ENCODE data around the gene FAM181A. TPM values are rescaled to one million over a fixed set of nuclear protein-coding genes. Genes with fewer than 3 reads are reported as not detected.

Gene FAM181A
- total RNA-seq, 2 donors from 2014 or later, result not detected

DNA sequence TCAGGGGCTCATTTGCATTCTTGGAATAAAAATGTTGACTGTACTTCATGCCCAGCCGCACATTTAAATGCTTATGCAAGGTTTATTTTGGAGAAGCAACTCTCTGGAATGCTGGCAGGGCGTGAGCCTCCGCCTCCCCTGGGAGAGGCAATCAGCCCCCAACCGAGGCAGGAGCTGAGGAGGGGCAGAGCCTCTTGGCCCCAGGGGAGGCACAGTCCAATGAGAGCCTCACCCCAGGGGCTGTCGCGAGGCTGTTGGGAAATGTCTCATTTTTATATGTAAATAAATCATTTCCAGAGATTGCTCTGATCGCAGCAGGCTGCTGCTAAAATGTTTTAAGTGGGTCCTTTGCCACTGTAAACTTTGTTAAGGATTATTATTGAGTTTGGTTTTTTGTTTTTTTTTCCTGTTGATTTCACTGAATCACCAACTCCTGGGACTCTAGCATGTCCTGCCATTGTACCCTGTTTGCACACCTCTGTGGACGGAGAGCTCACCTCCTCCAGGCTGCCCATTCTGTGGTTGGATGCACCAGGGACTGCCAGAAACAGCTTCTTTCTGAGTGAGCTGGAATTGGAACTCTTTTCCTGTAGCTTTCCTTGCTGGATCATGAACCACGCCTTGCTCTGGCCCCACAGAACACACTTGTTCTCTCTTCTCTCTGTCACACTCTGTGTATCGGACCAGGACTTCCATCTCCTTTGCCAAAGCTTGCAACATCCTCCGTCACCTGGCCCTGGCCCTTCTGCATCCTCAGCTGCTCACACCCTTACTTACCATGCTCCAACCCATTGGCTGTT is 46.9 kb upstream of the FAM181A start:
- peak overlapping the region; percentile 64 for H3K4me3 ChIP-seq
- no peaks in the 10 kb centered on the region for H3K9me3 ChIP-seq
- no peaks in the 10 kb centered on the region for H3K27me3 ChIP-seq (replicated peaks; ENCODE audit: insufficient read depth)
- H3K27ac ChIP-seq, result no peak overlapping the region
- DNase-seq (ENCODE audit: low spot score) (no peak), ATAC-seq (ENCODE audit: insufficient number of reproducible peaks, low FRiP score, low read depth) (no peak)
- TF ChIP-seq, protein P1, sequence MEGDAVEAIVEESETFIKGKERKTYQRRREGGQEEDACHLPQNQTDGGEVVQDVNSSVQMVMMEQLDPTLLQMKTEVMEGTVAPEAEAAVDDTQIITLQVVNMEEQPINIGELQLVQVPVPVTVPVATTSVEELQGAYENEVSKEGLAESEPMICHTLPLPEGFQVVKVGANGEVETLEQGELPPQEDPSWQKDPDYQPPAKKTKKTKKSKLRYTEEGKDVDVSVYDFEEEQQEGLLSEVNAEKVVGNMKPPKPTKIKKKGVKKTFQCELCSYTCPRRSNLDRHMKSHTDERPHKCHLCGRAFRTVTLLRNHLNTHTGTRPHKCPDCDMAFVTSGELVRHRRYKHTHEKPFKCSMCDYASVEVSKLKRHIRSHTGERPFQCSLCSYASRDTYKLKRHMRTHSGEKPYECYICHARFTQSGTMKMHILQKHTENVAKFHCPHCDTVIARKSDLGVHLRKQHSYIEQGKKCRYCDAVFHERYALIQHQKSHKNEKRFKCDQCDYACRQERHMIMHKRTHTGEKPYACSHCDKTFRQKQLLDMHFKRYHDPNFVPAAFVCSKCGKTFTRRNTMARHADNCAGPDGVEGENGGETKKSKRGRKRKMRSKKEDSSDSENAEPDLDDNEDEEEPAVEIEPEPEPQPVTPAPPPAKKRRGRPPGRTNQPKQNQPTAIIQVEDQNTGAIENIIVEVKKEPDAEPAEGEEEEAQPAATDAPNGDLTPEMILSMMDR (IDR thresholded peaks at IDR 0.05), result no peak
- peaks cover 0 to 14% of the 10 kb centered on the region in 2 donors for H3K4me1 ChIP-seq (ENCODE audit: control insufficient read depth in 1 of 2, low read depth in 2 of 2)
- H3K36me3 ChIP-seq, result no peaks in the 10 kb centered on the region

DNA sequence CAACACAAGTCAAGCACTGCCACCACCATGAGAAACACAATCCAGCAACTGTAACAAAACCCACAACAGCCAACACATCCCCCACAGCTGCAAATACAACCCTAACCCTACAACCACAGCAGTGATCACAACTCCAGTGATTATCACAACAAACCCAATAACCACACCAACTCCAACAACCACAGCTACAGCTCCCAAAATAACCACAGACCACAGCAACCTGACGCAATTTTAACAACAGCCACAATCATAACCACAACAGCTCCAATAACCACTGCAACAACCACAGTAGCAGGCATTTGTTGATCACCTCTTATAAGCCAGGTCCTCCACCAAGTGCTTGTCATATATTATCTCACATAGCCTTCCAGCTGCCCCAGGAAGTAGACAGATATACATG is 42.2 kb upstream of the FAM181A start:
- Histone ChIP-seq H3K9me3 (peaks cover 6% of the 10 kb centered on the region), H3K4me3 (no peak overlapping the region), H3K4me1 (ENCODE audit: control insufficient read depth in 1 of 2, low read depth in 2 of 2) (peaks cover 0 to 8% of the 10 kb centered on the region in 2 donors), H3K27me3 (replicated peaks; ENCODE audit: insufficient read depth) (no peaks in the 10 kb centered on the region), H3K27ac (no peak overlapping the region), H3K36me3 (no peaks in the 10 kb centered on the region)
- TF ChIP-seq, protein P1 (IDR thresholded peaks at IDR 0.05), result no peak
- DNase-seq (ENCODE audit: low spot score), result no peak
- ATAC-seq (ENCODE audit: insufficient number of reproducible peaks, low FRiP score, low read depth), result no peak

DNA sequence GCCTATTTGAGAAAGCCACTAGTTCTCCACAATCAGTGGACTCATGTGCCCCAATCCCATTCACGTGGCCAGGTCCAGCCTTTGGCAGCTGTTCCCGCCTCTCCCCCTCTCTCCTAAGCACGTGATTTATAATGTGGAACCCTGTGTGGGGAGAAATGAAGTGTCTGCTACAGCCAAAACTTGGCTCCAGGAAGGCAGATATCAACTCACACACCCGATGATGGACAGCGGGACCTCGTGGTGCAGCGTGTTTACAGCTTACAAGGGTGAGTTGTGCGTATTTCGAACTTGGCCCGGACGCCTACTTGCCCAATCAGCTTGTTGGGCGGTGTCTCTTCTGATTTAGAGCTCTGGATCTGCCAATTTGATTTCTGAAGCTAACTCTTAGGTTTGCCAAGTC is 38.1 kb upstream of the FAM181A start:
- DNase-seq (ENCODE audit: low spot score), result no peak
- peaks cover 0 to 14% of the 10 kb centered on the region in 2 donors for H3K4me1 ChIP-seq (ENCODE audit: control insufficient read depth in 1 of 2, low read depth in 2 of 2)
- H3K9me3 ChIP-seq, result peaks cover 6% of the 10 kb centered on the region
- no peak overlapping the region for H3K27ac ChIP-seq
- H3K36me3 ChIP-seq, result no peaks in the 10 kb centered on the region
- TF ChIP-seq, protein P1 (IDR thresholded peaks at IDR 0.05), result no peak
- ATAC-seq (ENCODE audit: insufficient number of reproducible peaks, low FRiP score, low read depth), result no peak
- H3K27me3 ChIP-seq (replicated peaks; ENCODE audit: insufficient read depth), result no peaks in the 10 kb centered on the region
- H3K4me3 ChIP-seq, result no peak overlapping the region

DNA sequence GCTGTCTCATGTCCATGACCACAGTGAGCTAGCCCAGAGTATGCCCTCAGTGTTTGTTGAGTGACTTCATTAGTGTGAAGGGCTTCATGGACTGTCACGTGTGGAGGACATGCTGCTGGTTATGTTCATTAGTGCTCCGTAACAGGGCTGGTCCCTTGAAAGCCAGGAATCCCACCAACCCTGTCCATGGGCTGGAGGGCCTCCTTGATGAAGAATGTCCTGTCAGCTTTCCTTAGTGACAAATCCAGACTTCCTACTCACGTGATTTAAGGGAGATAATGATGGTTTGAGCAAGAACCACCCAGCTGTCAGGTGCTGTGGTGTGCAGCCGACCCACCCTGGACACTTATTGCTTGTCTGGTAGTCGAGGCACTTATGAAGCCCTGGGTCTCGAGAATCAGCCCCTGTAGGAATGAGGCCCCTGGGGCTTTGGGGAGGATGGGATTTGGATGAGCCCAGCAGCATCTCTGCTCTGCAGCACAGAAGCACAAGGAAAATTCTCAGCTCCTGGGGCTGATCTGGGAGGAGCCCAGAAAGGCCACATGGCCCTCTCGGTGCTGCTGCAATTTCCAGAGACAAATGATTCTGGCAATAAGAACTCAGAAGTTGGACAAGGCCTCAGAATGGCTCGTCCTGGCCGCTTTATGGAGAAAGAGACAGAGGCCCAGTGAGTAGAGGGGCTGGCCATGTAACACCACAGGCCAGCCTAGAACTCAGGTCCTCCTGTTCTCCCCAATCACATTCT is 37.2 kb upstream of the FAM181A start:
- Histone ChIP-seq H3K4me3 (no peak overlapping the region), H3K4me1 (ENCODE audit: control insufficient read depth in 1 of 2, low read depth in 2 of 2) (peaks cover 0 to 17% of the 10 kb centered on the region in 2 donors), H3K27me3 (replicated peaks; ENCODE audit: insufficient read depth) (no peaks in the 10 kb centered on the region), H3K36me3 (no peaks in the 10 kb centered on the region), H3K9me3 (peaks cover 6% of the 10 kb centered on the region), H3K27ac (no peak overlapping the region)
- ATAC-seq (ENCODE audit: insufficient number of reproducible peaks, low FRiP score, low read depth), result no peak
- TF ChIP-seq, protein P1 (IDR thresholded peaks at IDR 0.05), result no peak
- no peak for DNase-seq (ENCODE audit: low spot score)

DNA sequence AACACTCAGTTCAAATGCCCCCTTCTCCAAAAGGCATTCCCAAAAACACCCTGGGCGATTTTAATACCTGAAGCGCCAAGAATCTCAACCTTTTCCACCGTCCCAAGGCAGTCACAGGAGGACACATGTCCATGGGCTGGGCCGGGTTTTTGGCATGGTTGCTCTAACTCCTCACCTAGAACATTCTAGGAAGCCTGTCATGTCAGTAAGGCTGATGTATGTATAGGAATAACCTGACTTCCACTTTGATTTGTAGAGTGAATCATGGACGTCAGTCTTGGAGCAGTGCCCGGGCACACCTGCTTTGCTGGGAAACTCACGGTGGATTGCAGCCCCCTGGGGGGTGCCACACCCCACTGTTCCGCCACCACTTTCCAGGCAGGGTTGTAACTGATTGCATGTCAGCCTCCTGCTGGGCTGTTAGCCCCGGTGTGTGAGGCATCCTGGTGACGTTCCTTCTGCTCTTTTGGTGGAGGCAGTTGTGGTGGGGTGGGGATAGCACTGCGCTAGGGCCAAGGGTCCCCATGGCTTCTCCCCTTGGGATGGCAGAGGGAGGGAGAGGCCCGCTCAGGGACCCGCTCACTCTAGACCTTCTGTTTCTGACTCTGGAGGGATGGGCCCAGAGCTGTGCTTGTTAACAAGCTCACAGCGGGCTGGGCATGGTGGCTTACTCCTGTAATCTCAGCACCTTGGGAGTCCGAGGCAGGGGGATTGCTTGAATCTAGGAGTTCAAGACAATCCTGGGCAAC is 35.2 kb upstream of the FAM181A start:
- TF ChIP-seq, protein P1 (IDR thresholded peaks at IDR 0.05), result no peak
- Histone ChIP-seq H3K36me3 (no peaks in the 10 kb centered on the region), H3K9me3 (no peaks in the 10 kb centered on the region), H3K27ac (no peak overlapping the region), H3K4me1 (ENCODE audit: control insufficient read depth in 1 of 2, low read depth in 2 of 2) (peaks cover 0 to 17% of the 10 kb centered on the region in 2 donors), H3K4me3 (no peak overlapping the region), H3K27me3 (replicated peaks; ENCODE audit: insufficient read depth) (no peaks in the 10 kb centered on the region)
- DNase-seq (ENCODE audit: low spot score) (no peak), ATAC-seq (ENCODE audit: insufficient number of reproducible peaks, low FRiP score, low read depth) (no peak)
